ENCODE results near the gene MICOS13.

DNA sequence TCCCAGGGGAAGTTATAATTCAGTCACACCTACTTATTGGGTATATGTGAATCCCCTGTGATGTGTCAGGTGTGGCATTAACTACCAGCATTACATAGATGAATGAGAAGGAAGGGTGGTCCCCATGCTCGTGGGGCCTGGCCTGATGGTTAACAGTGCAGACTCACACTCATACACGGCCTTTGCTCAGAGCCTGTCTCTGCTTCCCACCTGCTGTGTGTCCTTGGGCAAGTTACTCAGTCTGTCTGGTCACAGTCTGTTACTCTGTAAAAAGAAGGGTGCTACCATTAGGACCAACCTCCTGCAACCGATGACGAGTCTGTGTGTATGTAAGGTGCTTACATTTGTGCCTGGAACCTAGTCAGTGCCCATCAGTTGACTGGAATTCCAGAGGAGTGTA, 33.6 kb downstream of the MICOS13 start:
- TF ChIP-seq, protein P1, sequence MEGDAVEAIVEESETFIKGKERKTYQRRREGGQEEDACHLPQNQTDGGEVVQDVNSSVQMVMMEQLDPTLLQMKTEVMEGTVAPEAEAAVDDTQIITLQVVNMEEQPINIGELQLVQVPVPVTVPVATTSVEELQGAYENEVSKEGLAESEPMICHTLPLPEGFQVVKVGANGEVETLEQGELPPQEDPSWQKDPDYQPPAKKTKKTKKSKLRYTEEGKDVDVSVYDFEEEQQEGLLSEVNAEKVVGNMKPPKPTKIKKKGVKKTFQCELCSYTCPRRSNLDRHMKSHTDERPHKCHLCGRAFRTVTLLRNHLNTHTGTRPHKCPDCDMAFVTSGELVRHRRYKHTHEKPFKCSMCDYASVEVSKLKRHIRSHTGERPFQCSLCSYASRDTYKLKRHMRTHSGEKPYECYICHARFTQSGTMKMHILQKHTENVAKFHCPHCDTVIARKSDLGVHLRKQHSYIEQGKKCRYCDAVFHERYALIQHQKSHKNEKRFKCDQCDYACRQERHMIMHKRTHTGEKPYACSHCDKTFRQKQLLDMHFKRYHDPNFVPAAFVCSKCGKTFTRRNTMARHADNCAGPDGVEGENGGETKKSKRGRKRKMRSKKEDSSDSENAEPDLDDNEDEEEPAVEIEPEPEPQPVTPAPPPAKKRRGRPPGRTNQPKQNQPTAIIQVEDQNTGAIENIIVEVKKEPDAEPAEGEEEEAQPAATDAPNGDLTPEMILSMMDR (IDR thresholded peaks at IDR 0.05; ENCODE audit: poor library complexity, severe bottlenecking), result no peak
- TF ChIP-seq EZH2 (IDR thresholded peaks at IDR 0.05; ENCODE audit: borderline replicate concordance, insufficient read depth, low read length, poor library complexity, severe bottlenecking) (no peak), POLR2AphosphoS5 (IDR thresholded peaks at IDR 0.05) (no peak), SMC3 (conservative IDR thresholded peaks at IDR 0.05; ENCODE audit: poor library complexity) (no peak), EP300 (conservative IDR thresholded peaks at IDR 0.05; ENCODE audit: poor library complexity, severe bottlenecking) (no peak)
- TF ChIP-seq, protein P2, sequence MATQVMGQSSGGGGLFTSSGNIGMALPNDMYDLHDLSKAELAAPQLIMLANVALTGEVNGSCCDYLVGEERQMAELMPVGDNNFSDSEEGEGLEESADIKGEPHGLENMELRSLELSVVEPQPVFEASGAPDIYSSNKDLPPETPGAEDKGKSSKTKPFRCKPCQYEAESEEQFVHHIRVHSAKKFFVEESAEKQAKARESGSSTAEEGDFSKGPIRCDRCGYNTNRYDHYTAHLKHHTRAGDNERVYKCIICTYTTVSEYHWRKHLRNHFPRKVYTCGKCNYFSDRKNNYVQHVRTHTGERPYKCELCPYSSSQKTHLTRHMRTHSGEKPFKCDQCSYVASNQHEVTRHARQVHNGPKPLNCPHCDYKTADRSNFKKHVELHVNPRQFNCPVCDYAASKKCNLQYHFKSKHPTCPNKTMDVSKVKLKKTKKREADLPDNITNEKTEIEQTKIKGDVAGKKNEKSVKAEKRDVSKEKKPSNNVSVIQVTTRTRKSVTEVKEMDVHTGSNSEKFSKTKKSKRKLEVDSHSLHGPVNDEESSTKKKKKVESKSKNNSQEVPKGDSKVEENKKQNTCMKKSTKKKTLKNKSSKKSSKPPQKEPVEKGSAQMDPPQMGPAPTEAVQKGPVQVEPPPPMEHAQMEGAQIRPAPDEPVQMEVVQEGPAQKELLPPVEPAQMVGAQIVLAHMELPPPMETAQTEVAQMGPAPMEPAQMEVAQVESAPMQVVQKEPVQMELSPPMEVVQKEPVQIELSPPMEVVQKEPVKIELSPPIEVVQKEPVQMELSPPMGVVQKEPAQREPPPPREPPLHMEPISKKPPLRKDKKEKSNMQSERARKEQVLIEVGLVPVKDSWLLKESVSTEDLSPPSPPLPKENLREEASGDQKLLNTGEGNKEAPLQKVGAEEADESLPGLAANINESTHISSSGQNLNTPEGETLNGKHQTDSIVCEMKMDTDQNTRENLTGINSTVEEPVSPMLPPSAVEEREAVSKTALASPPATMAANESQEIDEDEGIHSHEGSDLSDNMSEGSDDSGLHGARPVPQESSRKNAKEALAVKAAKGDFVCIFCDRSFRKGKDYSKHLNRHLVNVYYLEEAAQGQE (IDR thresholded peaks at IDR 0.05; ENCODE audit: borderline replicate concordance), result no peak
